HL-60 (cell line): ENCODE data around the gene SVIL.

ENCODE experiments used
- CTCF ChIP-seq: IDR thresholded peaks from one replicate; pipeline ENCODE4 v1.5.1; 2011; ENCODE audit warnings: low read length, control low read depth, inconsistent platforms; ENCODE audit not compliant: insufficient read depth
- REST ChIP-seq: IDR thresholded peaks from 2 replicates; pipeline ENCODE4 v1.6.1; 2012; ENCODE audit warnings: low read depth; ENCODE audit not compliant: insufficient replicate concordance

GRCh38 chr10:29652192-29652591, 17.4 kb upstream of the SVIL start:
- TF ChIP-seq CTCF (no peak), REST (no peak)
